SK-N-SH (cell line): Measurements from ENCODE around the gene MFNG.

ENCODE experiments used
- CTCF ChIP-seq: fragments of 200-600 bp; sonication (generic); IDR thresholded peaks from 2 replicates; pipeline ENCODE4 v1.6.1; 2017; ENCODE audit warnings: antibody characterized with exemption, mild to moderate bottlenecking, moderate library complexity
- TAF1 ChIP-seq: IDR thresholded peaks from 2 replicates; pipeline ENCODE4 v1.6.1; 2012; ENCODE audit warnings: low read depth, mild to moderate bottlenecking, low read length, moderate library complexity, borderline replicate concordance

DNA sequence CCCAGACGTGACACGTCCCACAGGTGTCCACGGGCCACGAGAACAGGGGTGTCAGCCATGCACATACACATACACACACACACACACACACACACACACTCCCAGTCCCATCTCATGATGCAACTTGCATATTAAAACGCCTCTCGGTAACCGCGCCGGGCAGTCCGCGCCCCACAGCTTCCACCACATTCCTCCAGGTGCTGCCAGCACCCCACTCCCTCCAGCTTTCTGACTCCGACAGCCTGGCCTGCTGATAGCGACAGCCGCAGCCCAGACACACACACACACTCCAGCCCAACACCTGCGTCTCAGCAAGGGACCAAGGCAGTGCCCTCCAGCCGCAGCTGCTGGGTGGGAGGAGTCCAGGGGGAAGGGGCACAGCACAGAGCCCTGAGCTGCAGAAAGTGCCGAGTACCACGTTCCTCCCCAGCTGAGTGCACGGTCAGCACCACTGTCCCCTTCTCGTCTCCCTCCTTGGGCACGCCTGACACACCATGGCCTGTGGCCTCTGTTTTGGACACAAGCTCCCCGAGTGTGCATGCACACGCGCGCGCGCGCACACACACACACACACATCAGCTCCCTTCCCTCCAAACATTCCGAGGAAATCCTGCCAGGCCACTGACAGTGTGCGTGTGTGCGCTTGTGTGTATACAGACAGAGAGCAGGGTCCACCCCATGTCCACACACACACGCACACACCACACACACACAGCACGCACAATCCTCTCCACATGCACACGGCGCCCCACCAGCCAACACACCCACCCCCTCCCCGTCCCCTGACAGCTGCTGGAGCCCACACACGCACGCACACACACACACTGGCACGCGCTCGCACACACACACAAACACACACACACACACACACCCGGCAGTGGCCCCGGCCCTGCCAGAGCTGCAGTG, 60.1 kb downstream of the MFNG start:
- TF ChIP-seq CTCF: no peak
- TF ChIP-seq TAF1: no peak
